GM18517 (cell line): Measurements from ENCODE around the gene C10orf67.
"Not testable (repeated sequence)": the region's sequence is repeated elsewhere in the genome, so short reads cannot be mapped to it uniquely, and the experiment has no call there.

Experiments used
- ATAC-seq: cut with Tn5 transposase; IDR thresholded peaks from one replicate; pipeline ENCODE4 v1.9.1; 2021; ENCODE audit warnings: mild to moderate bottlenecking, moderate library complexity; ENCODE audit not compliant: unreplicated experiment

C10orf67 gene

GRCh38 chr10:23326544-23327307 lies 17.9 kb downstream of the C10orf67 start:
- no peak for ATAC-seq

GRCh38 chr10:23325132-23325531 lies 19.5 kb downstream of the C10orf67 start:
- ATAC-seq = peak; percentile 95

- ATAC-seq = no peak
Observed at GRCh38 chr10:23324351-23324750, 20.2 kb downstream of the C10orf67 start.

- ATAC-seq = no peak
Observed at GRCh38 chr10:23322082-23322481, 22.5 kb downstream of the C10orf67 start.

GRCh38 chr10:23319835-23320234 lies 24.8 kb downstream of the C10orf67 start:
- ATAC-seq = no peak

- ATAC-seq = no peak
Observed at GRCh38 chr10:23318359-23318758, 26.2 kb downstream of the C10orf67 start.

- no peak for ATAC-seq
Observed at GRCh38 chr10:23317416-23317815, 27.2 kb downstream of the C10orf67 start.

GRCh38 chr10:23316406-23316805 lies 28.2 kb downstream of the C10orf67 start:
- ATAC-seq = no peak

GRCh38 chr10:23315966-23316365 lies 28.6 kb downstream of the C10orf67 start:
- no peak for ATAC-seq

- ATAC-seq = no peak
Observed at GRCh38 chr10:23314835-23315239, 29.8 kb downstream of the C10orf67 start.

GRCh38 chr10:23311034-23311433 lies 33.6 kb downstream of the C10orf67 start:
- no peak for ATAC-seq

- ATAC-seq = no peak
Observed at GRCh38 chr10:23310404-23310803, 34.2 kb downstream of the C10orf67 start.

- not testable (repeated sequence) for ATAC-seq
Observed at GRCh38 chr10:23299961-23300360, 44.6 kb downstream of the C10orf67 start.

GRCh38 chr10:23294638-23295247 lies 49.9 kb downstream of the C10orf67 start:
- ATAC-seq = no peak

- ATAC-seq = no peak
Observed at GRCh38 chr10:23293973-23294590, 50.5 kb downstream of the C10orf67 start.

- peak; percentile 91 for ATAC-seq
Observed at GRCh38 chr10:23293145-23293724, 51.4 kb downstream of the C10orf67 start.

GRCh38 chr10:23291551-23292334 lies 52.9 kb downstream of the C10orf67 start:
- ATAC-seq = no peak

- no peak for ATAC-seq
Observed at GRCh38 chr10:23284674-23285335, 59.8 kb downstream of the C10orf67 start.

- ATAC-seq = no peak
Observed at GRCh38 chr10:23284155-23284554, 60.4 kb downstream of the C10orf67 start.

GRCh38 chr10:23283680-23284079 lies 60.9 kb downstream of the C10orf67 start:
- no peak for ATAC-seq
